Activated CD8-positive, alpha-beta memory T cell treated with anti-CD3 and anti-CD28 coated beads for 24 hours (primary cell): ENCODE data around the gene RAB43.

ENCODE experiments used
- DNase-seq: peaks from one replicate; pipeline ENCODE4 v3.0.0-alpha.2; 2020

Gene RAB43

GRCh38 chr3:129060276-129061022 lies 61.2 kb downstream of the RAB43 start, which contains the start of gene GP9:
TSS of gene GP9 (plus strand) at chr3:129060779. CDS start at chr3:129061740, 961 bp downstream.
- no peak for DNase-seq

DNA sequence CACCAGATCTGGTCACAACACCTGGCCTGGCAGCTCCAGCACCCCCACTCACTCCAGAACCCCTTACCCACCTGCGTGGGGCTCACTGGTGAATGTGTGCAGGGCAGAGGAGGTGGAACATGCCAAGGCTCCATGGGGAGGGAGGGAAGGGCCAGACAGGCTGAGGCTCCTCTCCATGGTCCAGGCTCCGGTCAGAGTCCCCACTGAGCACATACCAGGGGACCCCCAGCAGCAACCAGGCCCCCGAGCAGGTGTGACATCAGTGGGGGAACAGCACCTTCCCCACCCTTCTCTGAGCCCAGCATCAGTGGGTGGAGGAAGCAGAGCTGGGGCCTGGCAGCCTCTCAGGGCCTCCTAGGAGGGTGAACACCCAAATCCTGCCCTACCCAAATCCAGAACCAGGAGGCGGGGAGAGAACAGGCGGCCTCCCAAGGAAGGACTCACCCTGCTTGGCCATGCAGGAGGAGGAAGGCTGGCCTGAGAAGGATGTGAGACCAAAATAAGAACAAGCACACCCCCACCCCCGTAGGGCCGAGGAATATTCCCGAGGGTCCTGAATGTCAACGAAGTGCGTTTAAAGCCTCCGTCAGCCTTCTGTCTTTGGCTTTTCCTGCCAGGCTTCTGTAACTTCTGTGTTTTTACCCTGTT lies 62.2 kb downstream of the RAB43 start:
- DNase-seq, result no peak

DNA sequence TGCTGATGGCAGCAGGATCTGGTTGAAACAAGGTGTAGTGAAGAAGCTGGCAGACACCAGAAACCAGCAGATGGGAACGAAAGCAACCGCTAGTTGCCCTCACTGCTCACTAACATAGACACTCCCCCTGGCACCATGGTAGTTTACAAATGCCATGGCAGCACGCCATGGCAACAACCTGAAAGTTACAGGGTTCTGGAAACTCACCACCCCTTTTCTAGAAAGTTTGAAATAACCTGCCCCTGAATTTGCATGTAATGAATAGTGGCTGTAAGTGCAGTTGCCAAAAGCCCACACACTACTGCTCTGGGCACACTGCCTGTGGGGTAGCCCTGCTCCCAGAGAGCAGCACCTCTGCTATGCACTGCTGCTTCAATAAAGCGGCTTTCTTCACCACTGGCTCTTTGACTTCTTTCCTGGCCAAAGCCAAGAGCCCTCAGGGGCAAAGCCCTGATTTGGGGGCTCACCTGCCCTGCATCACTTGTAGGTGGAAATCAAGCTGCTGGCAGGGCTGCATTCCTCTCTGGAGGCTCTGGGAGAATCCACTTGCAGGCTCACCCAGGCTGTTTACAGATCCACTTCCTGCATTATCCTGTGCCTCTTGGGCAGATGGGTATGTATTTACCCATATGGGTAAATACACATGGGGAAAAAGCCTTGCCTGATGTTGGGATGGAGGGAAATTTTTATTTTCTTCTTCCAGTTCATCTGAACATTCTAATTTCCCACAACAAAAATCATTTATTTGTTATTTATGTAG lies 63.0 kb downstream of the RAB43 start:
- no peak for DNase-seq

- DNase-seq, result no peak
Measured at GRCh38 chr3:129057249-129057648, 64.4 kb downstream of the RAB43 start.

DNA sequence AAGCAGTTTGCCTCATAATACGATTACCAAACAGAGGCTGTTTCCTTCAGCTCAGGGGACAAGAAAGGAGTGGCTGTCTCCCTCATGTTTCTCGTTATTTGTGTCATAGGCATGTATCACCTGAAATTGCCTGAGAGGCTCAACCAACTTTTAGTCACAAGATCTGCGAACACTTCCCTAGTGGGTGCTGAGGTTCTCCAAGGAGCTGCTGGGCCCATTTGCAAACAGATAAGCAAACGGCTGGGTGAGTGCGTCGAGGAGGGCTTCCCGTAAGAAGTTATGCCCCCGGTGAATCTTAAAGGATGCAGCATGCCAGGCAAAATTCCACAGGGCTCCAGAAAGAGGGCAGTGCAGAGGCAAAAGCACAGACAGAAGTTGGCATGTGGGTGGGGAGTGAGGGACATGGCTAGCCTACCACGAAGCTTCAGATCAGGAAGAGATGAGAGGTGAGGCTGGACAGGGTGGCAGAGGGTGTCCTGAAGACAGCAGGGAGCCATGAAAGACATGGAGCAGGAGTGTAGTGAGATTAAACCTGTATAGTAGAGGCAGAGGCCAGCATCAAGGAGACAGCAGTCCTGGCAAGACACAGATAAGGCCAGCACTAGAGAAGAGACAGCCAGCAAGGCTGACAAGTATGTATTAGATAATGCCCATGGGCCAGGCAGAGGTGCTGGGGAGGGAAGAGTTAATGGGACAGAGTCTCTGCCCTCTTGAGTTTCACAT lies 65.0 kb downstream of the RAB43 start:
- DNase-seq, result no peak

DNA sequence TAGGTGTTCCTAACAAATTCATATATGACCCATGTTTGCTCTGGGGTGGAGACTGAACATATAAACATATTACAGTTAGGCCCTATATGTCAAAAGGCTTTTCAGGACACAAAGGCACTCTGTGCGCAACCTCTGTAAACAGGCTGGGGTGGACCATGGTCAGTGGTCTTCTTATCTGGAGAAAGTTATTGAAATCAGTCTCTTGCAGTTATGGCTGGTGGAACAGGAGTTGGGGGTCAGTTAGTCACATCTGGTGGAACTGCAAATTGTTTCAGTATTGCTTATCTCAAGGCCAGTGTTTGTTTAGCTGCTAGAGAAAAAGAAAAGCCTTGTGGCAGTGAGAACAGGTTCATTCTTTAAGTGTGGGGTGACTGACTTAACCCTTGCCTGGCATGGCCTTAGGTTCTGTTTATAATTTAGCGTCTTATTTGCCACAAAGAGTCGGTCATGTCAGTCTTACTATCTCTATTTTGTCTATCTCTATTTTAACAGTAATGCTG lies 66.9 kb downstream of the RAB43 start:
- no peak for DNase-seq

DNA sequence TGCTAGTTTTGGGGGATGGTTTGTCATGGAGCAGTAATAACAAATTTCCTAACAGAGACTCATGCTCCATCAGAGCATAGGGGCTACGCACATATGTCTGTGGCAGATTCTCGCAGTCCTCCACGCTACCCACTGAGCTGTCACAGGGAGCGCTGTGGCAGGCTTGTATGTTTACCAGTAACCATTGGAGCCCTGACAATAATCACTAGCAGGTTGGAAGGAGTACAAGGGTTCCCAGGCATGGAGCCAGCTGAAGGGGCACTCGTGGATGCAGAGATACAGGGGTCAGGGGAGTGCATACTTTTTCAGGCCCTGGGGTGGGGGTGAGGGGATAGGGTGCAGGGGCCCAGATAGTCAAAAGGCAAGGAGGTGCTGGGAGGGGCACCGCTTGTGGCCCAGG lies 68.9 kb downstream of the RAB43 start:
- DNase-seq, result no peak

GRCh38 chr3:129051871-129052340 lies 69.7 kb downstream of the RAB43 start:
- DNase-seq, result no peak

- DNase-seq, result no peak
Measured at GRCh38 chr3:129050556-129051295, 70.9 kb downstream of the RAB43 start.

DNA sequence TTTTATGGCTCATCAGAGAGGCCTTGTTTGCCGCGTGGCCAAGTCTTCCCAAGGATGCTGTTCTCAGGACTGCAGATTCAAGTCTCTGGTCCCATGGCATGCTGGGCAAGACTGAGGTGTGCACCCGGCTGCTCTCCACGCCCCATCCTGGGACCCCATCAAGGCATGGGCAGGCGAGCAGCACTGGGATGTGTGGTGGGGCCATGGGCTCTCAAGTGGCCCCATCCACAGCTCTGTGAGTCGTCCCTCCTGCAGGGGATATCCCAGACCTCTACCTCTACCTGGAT lies 74.1 kb downstream of the RAB43 start:
- DNase-seq, result no peak

- DNase-seq, result no peak
Measured at GRCh38 chr3:129046732-129047552, 74.7 kb downstream of the RAB43 start.

GRCh38 chr3:129046037-129046731 lies 75.4 kb downstream of the RAB43 start:
- peak; percentile 79 for DNase-seq

DNA sequence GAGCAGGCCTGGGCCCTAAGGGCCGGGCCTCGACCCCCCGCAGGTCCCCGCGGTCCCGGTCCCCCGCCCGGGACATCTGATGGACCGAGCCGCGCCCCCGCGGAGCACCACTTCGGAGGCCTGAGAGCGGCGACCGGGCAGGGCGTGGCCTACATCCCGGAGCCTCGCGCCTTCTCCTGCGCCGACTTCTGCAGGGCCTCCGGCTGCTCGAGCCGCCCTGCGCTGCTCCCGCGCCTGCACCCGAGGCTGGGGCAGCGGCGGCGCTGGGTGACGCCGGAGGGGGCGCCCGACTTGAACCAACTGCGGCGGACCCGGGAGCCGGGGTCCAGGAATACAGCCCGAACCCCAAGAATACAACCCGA lies 75.9 kb downstream of the RAB43 start:
- peak; percentile 82 for DNase-seq

- no peak for DNase-seq
Measured at GRCh38 chr3:129040579-129041300, 80.9 kb downstream of the RAB43 start.

DNA sequence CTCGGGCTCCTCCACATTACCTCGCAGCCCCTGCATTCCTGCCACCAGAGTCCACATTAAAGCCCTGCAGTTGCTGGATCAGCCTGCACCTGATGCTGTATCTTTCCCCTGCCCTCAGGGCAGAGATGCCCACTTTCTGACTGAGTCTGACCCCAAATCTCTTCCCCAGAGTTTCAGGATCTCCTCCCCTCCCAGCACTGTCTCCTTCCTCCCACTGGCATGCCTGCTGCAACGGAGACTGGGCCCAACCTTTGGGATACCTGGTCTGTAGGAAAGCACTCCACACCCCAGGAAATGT lies 81.6 kb downstream of the RAB43 start:
- no peak for DNase-seq

DNA sequence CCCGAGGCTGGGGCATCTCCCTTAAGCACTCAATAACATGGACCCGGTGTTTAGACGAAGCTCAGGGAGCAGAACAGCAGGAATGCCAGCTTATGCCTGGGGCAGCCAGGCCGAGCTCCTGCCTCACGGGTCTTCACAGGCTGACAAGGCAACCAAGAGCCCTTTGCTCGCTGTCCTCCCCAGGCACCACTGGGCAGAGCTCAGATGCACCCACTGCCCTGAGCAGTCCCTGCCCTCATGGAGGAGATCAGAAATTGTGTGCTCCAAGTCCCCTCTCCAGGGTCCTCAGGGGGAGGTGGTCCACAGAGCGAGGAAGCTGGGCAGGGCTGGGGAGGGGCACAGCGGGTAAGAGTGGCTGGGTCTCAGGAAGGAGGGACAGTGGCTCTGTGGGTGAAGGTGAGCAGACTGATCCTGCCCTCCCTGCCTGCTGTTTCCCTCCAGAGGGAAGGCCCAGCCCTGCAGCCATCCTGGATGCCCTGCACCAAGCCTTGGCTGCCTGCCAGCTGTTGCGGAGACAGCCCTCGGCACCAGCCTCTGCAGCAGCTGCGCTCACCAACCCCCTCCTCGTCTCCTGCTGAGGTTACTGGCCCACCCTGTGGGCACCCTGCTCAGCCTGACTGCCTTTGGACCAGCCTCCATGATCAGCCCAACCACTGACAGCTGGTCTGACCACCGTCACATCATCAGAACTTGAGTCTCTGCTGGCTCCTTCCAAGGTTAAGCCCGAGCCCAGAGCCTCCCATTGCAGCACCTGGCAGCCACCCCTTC lies 82.1 kb downstream of the RAB43 start:
- no peak for DNase-seq

DNA sequence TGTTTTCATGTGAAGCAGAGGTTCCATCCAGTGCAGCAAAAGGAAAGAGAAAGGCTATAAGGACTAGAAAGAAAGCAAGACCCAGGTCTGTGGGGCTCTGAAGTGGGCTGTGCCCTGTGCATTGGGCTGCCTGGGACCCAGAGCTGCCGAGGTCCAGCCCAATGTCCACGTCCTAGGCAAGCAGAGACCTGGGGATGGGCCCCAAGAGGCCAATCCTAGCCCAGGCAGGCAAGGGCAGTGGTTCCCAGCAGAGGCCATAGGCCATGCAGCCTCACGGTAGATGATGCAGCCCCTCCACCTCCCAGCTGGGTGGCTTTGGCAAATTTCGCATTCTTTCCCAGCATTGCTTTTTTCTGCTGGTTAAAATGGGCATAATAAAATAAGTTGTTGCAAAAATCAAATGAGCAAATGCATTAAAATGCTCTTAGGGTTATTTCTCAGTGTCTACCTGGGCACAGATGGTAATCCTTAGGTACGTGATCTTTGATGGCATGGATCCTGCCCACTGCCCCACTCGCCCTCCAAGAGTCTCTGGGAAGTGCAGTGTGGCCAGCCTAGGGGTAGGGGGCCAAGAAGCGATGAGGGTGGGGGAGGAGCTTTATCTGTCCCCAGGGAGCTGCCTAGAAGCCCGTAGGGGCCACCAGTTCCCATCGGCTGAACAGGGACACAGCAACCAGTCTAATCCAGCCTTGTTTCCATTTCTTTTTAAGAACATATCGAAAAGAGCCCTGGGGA lies 83.3 kb downstream of the RAB43 start:
- no peak for DNase-seq
